GM12892 (cell line): ENCODE measurements around the gene GLCE.

Source experiments
- POLR2A ChIP-seq: IDR thresholded peaks from 2 replicates; pipeline ENCODE4 v1.6.1; 2011; ENCODE audit warnings: low read depth, low read length, control low read depth
- POLR2AphosphoS5 ChIP-seq: IDR thresholded peaks from 2 replicates; pipeline ENCODE4 v1.6.1; 2011; ENCODE audit warnings: low read depth, low read length, control low read depth
- TAF1 ChIP-seq: IDR thresholded peaks from 2 replicates; pipeline ENCODE4 v1.6.1; 2011; ENCODE audit warnings: low read depth, mild to moderate bottlenecking, control low read depth, low read length, borderline replicate concordance

- no peak for TF ChIP-seq POLR2A
- no peak for TF ChIP-seq POLR2AphosphoS5
- TF ChIP-seq TAF1 = no peak
These were observed 114.7 kb downstream of the GLCE start for GRCh38 chr15:69275074-69275670.
